GDM1 (cell line): ENCODE results near the gene SLC22A17.
"Not testable (repeated sequence)": the region's sequence is repeated elsewhere in the genome, so short reads cannot be mapped to it uniquely, and the experiment has no call there.

Source experiments
- DNase-seq: peaks from one replicate; lab custom pipeline; 2025; lab: John Stamatoyannopoulos, UW

Gene SLC22A17

GRCh38 chr14:23352506-23353432, at the start of gene SLC22A17:
TSS of gene SLC22A17 (minus strand) at chr14:23352887.
- DNase-seq, result peak; percentile 38

GRCh38 chr14:23401291-23401690, 48.6 kb upstream of the SLC22A17 start:
- no peak for DNase-seq

- DNase-seq, result not testable (repeated sequence)
Observed at GRCh38 chr14:23400496-23401149, 47.9 kb upstream of the SLC22A17 start.

GRCh38 chr14:23399591-23399990, 46.9 kb upstream of the SLC22A17 start:
- DNase-seq, result no peak

- DNase-seq, result no peak
Observed at GRCh38 chr14:23399136-23399535, 46.4 kb upstream of the SLC22A17 start.

- DNase-seq, result no peak
Observed at GRCh38 chr14:23398348-23398747, 45.7 kb upstream of the SLC22A17 start.

GRCh38 chr14:23396781-23397407, 44.2 kb upstream of the SLC22A17 start:
- DNase-seq, result no peak

- no peak for DNase-seq
Observed at GRCh38 chr14:23396126-23396525, 43.4 kb upstream of the SLC22A17 start.

- DNase-seq, result no peak
Observed at GRCh38 chr14:23392613-23393012, 39.9 kb upstream of the SLC22A17 start.

- not testable (repeated sequence) for DNase-seq
Observed at GRCh38 chr14:23389871-23390270, 37.2 kb upstream of the SLC22A17 start.

GRCh38 chr14:23389396-23389795, 36.7 kb upstream of the SLC22A17 start:
- DNase-seq, result no peak

GRCh38 chr14:23388996-23389395, 36.3 kb upstream of the SLC22A17 start:
- no peak for DNase-seq

GRCh38 chr14:23387916-23388882, 35.5 kb upstream of the SLC22A17 start:
- no peak for DNase-seq

GRCh38 chr14:23386999-23387398, 34.3 kb upstream of the SLC22A17 start:
- no peak for DNase-seq

- not testable (repeated sequence) for DNase-seq
Observed at GRCh38 chr14:23386266-23386657, 33.6 kb upstream of the SLC22A17 start.

- no peak for DNase-seq
Observed at GRCh38 chr14:23385642-23386265, 33.1 kb upstream of the SLC22A17 start.

- no peak for DNase-seq
Observed at GRCh38 chr14:23385244-23385641, 32.6 kb upstream of the SLC22A17 start.

- no peak for DNase-seq
Observed at GRCh38 chr14:23384364-23385080, 31.8 kb upstream of the SLC22A17 start.

- DNase-seq, result no peak
Observed at GRCh38 chr14:23382731-23383440, 30.2 kb upstream of the SLC22A17 start.

GRCh38 chr14:23382276-23382675, 29.6 kb upstream of the SLC22A17 start:
- no peak for DNase-seq
